ENCODE results near the gene BRME1.
A peak's percentile ranks its signal among the peaks of the same experiment; 100 is the strongest.
"Not testable (repeated sequence)": the region's sequence is repeated elsewhere in the genome, so short reads cannot be mapped to it uniquely, and the experiment has no call there.

The BRME1 gene

DNA sequence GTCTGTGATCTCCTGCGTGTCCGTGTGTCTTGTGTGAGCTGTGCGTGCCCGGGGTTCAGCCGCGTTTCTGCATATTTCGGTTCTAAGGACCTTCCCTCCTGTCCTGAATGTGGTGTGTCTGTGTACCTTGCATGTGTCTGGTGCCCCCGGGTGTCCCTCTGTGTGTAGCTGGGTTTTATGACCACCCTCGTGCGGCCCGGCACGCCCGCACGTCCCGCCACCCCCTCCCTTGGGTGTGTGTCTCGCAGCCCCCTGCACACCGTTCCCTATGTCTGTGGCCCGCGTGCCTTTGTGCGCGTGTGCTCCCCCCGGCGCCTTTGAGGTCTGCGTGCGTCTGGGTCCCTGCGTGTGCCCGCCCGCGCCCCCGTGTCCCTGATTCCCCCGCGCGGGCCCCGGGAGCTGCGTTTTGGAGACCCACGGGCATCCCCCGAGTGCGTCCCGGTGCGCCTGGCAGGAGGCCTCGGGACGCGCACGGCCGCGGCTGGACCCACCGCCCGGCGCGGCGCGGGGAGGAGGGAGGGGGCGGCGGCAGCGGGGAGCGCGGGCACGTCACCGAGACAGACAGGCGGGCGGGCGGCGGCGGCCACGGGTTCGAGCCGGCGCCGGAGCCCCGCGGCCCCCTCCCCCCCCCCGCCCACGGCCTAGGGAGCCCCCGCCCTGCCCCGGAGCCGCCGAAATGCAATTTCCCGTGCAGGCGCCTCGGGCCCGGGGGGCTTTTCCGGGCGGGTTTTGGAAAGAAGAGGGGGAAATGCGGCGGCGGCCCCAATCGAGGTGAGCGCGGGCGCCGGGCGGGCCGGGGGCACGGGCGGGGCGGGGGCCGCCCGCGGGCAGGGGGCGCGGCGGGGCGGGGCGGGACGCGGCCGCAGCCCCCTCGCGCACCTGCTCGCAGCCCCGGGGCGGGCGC, 41.0 kb downstream of the BRME1 start:
- no peak for DNase-seq

- no peak for DNase-seq
Measured at GRCh38 chr19:13864046-13864666, 41.8 kb downstream of the BRME1 start.

- DNase-seq = peak; percentile 90
Measured at GRCh38 chr19:13861714-13862531, 44.0 kb downstream of the BRME1 start.

GRCh38 chr19:13861392-13861713, 44.6 kb downstream of the BRME1 start:
- no peak for DNase-seq

DNA sequence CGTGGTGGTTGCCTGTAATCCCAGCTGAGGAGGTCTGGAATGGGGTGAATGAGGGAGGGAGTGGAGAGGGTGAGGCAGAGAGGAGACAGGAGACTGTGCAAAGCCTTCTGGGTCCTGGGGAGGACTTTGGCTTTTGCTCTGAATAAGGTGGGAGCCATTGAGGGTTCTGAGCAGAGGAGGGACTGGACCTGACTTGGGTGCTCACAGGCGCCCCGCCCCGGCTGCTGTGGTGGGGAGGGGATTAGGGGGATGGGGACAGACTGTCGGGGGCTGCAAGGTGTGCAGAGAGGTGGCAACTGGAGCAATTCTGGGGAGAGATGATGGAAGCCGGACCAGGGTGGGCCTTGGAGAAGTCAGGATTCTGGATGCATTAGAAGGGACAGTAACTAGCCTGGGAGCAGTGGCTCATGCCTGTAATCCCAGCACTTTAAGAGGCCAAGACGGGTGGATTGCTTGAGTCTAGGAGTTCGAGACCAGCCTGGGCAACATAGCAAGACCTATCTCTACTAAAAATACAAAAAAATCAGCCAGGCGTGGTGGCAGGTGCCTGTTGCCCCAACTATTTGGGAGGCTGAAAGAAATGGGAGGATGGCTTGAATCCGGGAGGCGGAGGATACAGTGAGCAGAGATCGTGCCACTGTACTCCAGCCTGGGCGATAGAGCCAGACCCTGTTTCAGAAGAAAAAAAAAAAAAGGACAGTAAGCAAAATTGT, 45.1 kb downstream of the BRME1 start:
- no peak for DNase-seq

- DNase-seq = no peak
Measured at GRCh38 chr19:13859361-13859880, 46.5 kb downstream of the BRME1 start.

- no peak for DNase-seq
Measured at GRCh38 chr19:13856497-13856896, 49.4 kb downstream of the BRME1 start.

GRCh38 chr19:13852171-13852707, 53.7 kb downstream of the BRME1 start:
- DNase-seq = not testable (repeated sequence)

DNA sequence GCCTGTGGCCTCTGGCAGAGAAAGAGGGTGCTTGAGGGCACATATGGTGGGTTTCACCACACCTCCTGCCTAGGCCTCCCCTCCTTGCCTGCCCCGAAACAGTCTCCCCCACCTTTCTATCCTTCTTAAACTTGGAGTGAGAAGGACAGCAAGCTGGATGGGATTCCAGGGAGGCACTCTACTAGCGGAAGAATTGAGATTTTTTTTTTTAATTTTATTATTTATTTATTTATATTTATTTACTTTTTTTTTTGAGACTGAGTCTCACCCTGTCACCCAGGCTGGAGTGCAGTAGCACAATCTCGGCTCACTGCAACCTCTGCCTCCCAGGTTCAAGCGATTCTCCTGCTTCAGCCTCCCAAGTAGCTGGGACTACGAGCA, 54.2 kb downstream of the BRME1 start:
- DNase-seq = not testable (repeated sequence)

- DNase-seq = peak; percentile 94
Measured at GRCh38 chr19:13850910-13851733, 54.8 kb downstream of the BRME1 start.

GRCh38 chr19:13849991-13850909, 55.7 kb downstream of the BRME1 start:
- DNase-seq = peak; percentile 51

GRCh38 chr19:13848798-13849676, 56.9 kb downstream of the BRME1 start:
- no peak for DNase-seq

DNA sequence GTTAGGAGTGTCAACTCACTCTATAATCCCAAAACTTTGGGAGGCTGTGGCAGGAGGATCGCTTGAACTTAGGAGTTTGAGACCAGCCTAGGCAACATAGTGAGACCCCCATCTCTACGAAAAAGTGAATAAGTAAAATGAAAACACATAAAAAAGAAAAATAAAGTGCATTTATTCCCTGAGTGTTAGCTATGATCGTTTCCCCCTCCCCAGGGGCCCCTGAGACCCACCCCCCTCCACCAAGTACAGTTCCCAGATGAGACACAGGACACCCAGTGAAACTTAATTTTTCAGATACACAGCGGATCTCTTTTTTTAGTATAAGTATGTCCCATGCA, 57.6 kb downstream of the BRME1 start:
- no peak for DNase-seq

DNA sequence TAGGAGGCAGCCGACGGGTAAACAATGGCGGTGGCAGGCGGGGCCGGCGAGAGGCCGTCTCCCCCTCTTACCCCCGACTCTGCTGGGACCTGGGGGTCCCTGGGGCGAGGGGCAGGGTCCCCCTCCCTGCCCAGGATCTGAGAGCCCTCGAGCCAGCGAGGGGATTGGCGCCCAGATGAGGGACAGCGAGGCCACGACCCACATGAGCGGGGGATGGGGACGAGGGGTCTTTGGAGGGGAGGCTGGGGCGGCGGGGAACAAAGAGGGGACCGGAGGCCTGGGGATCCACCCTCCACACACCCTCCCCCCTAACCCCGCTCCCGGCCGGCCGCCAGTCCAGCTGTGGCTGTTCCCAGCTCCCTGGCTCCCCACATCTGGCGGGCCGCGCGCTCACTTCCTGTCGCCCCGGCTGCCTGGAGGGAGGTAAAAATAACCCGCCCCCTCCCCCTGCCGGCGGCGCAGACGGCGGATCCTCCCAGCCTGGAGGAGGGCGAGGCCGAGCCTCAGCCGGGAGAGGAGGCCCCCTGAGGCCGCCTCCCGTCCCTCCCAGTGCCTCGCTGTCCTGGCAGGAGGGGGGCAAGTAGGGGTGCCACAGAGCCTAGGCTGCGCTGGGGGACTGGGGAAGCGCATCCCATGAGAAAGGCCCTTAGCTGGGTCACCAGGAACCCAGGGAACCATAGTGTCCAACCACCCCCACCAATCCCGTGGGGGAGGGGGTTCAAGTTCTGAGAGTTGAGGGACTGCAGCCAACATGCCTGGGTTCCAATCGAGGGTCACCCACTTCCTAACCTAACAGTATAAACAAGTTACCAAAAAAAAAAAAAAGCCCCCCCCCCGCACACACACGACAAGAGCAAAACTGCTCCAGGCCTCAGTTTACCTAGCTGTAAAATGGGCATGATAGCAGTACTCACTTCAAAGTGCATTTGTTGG, 58.2 kb downstream of the BRME1 start:
- peak; percentile 68 for DNase-seq

- DNase-seq = peak; percentile 81
Measured at GRCh38 chr19:13846557-13847406, 59.1 kb downstream of the BRME1 start.

DNA sequence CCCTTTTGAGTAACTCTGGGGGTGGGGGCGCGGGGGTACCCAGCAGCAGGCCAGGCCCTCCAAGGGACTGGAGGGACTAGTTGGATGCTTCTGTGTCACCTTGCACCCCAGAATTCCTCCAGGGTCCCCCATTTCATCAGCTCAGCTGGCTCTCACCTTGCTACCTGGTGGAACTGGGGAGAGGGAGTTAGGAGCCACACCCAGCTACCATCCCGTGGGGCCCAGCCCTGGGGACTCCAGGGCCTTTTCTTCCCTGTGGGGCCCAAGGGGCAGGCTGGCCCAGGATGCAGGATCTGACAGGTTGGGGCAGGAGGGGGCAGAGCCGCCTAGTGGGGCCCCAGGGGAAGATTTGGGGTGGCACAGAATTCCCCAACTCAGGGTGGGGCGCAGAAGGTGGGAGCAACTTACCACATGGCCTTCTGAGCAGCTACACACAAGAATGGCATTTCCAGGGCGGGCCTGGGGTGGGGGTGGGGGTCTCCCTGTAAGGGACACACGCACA, 61.7 kb downstream of the BRME1 start:
- no peak for DNase-seq
